Measurements from ENCODE around the gene ARHGEF28.

Gene ARHGEF28

GRCh38 chr5:73678807-73679206, 52.8 kb downstream of the ARHGEF28 start:
- no peaks in the 10 kb centered on the region for H3K36me3 ChIP-seq (ENCODE audit: control insufficient read depth, low read length)
- no peaks in the 10 kb centered on the region for H3K9me3 ChIP-seq (ENCODE audit: control insufficient read depth, insufficient read depth, low read length)
- no peak overlapping the region for H3K4me3 ChIP-seq (ENCODE audit: low read length)
- no peaks in the 10 kb centered on the region for H3K27me3 ChIP-seq (ENCODE audit: control insufficient read depth, low read length)
- H4K20me1 ChIP-seq (ENCODE audit: control insufficient read depth, insufficient read depth, low read depth, low read length): no peaks in the 10 kb centered on the region
- H3K4me1 ChIP-seq (ENCODE audit: control insufficient read depth, low read length): no peaks in the 10 kb centered on the region
- TF ChIP-seq EZH2phosphoT487 (IDR thresholded peaks at IDR 0.05; ENCODE audit: borderline replicate concordance, low read length) (no peak), CTCF (IDR thresholded peaks at IDR 0.05; ENCODE audit: low read depth, low read length, poor library complexity, severe bottlenecking) (no peak)
- H3K27ac ChIP-seq (ENCODE audit: low read depth, low read length): no peak overlapping the region
- H3K79me2 ChIP-seq (ENCODE audit: control insufficient read depth, low read length): no peaks in the 10 kb centered on the region
- H3F3A ChIP-seq (ENCODE audit: control insufficient read depth, insufficient read depth): no peaks in the 10 kb centered on the region
- no peaks in the 10 kb centered on the region for H3K9me2 ChIP-seq (replicated peaks; ENCODE audit: control insufficient read depth, low read length)
- H3K4me2 ChIP-seq (ENCODE audit: low read length): no peak overlapping the region

GRCh38 chr5:73682176-73682575, 56.2 kb downstream of the ARHGEF28 start:
- TF ChIP-seq CTCF (IDR thresholded peaks at IDR 0.05; ENCODE audit: low read depth, low read length, poor library complexity, severe bottlenecking) (no peak), EZH2phosphoT487 (IDR thresholded peaks at IDR 0.05; ENCODE audit: borderline replicate concordance, low read length) (no peak)
- Histone ChIP-seq H3K27ac (ENCODE audit: low read depth, low read length) (no peak overlapping the region), H3K79me2 (ENCODE audit: control insufficient read depth, low read length) (no peaks in the 10 kb centered on the region), H4K20me1 (ENCODE audit: control insufficient read depth, insufficient read depth, low read depth, low read length) (no peaks in the 10 kb centered on the region), H3K4me3 (ENCODE audit: low read length) (no peak overlapping the region), H3K27me3 (ENCODE audit: control insufficient read depth, low read length) (no peaks in the 10 kb centered on the region), H3K9me2 (replicated peaks; ENCODE audit: control insufficient read depth, low read length) (no peaks in the 10 kb centered on the region), H3K4me2 (ENCODE audit: low read length) (no peak overlapping the region), H3K9me3 (ENCODE audit: control insufficient read depth, insufficient read depth, low read length) (no peaks in the 10 kb centered on the region), H3K36me3 (ENCODE audit: control insufficient read depth, low read length) (no peaks in the 10 kb centered on the region), H3F3A (ENCODE audit: control insufficient read depth, insufficient read depth) (no peaks in the 10 kb centered on the region), H3K4me1 (ENCODE audit: control insufficient read depth, low read length) (no peaks in the 10 kb centered on the region)

GRCh38 chr5:73684691-73685090, 58.7 kb downstream of the ARHGEF28 start:
- Histone ChIP-seq H3K27ac (ENCODE audit: low read depth, low read length) (no peak overlapping the region), H3K9me2 (replicated peaks; ENCODE audit: control insufficient read depth, low read length) (no peaks in the 10 kb centered on the region), H3K4me1 (ENCODE audit: control insufficient read depth, low read length) (no peaks in the 10 kb centered on the region), H3K9me3 (ENCODE audit: control insufficient read depth, insufficient read depth, low read length) (no peaks in the 10 kb centered on the region), H4K20me1 (ENCODE audit: control insufficient read depth, insufficient read depth, low read depth, low read length) (no peaks in the 10 kb centered on the region), H3K4me3 (ENCODE audit: low read length) (no peak overlapping the region), H3K36me3 (ENCODE audit: control insufficient read depth, low read length) (no peaks in the 10 kb centered on the region), H3K4me2 (ENCODE audit: low read length) (no peak overlapping the region), H3K27me3 (ENCODE audit: control insufficient read depth, low read length) (no peaks in the 10 kb centered on the region; the same call in 1 of the 2 replicates), H3K79me2 (ENCODE audit: control insufficient read depth, low read length) (no peaks in the 10 kb centered on the region), H3F3A (ENCODE audit: control insufficient read depth, insufficient read depth) (no peaks in the 10 kb centered on the region)
- TF ChIP-seq CTCF (IDR thresholded peaks at IDR 0.05; ENCODE audit: low read depth, low read length, poor library complexity, severe bottlenecking): no peak
- no peak for TF ChIP-seq EZH2phosphoT487 (IDR thresholded peaks at IDR 0.05; ENCODE audit: borderline replicate concordance, low read length)

- Histone ChIP-seq H4K20me1 (ENCODE audit: control insufficient read depth, insufficient read depth, low read depth, low read length) (no peaks in the 10 kb centered on the region), H3K27ac (ENCODE audit: low read depth, low read length) (no peak overlapping the region), H3K4me2 (ENCODE audit: low read length) (no peak overlapping the region), H3K4me1 (ENCODE audit: control insufficient read depth, low read length) (no peaks in the 10 kb centered on the region), H3F3A (ENCODE audit: control insufficient read depth, insufficient read depth) (no peaks in the 10 kb centered on the region), H3K79me2 (ENCODE audit: control insufficient read depth, low read length) (no peaks in the 10 kb centered on the region), H3K9me2 (replicated peaks; ENCODE audit: control insufficient read depth, low read length) (no peaks in the 10 kb centered on the region), H3K9me3 (ENCODE audit: control insufficient read depth, insufficient read depth, low read length) (no peaks in the 10 kb centered on the region), H3K36me3 (ENCODE audit: control insufficient read depth, low read length) (no peaks in the 10 kb centered on the region), H3K4me3 (ENCODE audit: low read length) (no peak overlapping the region), H3K27me3 (ENCODE audit: control insufficient read depth, low read length) (no peaks in the 10 kb centered on the region; the same call in 1 of the 2 replicates)
- TF ChIP-seq EZH2phosphoT487 (IDR thresholded peaks at IDR 0.05; ENCODE audit: borderline replicate concordance, low read length): no peak
- no peak for TF ChIP-seq CTCF (IDR thresholded peaks at IDR 0.05; ENCODE audit: low read depth, low read length, poor library complexity, severe bottlenecking)
Observed at GRCh38 chr5:73686912-73687311, 60.9 kb downstream of the ARHGEF28 start.

All from DOHH2 (cell line).